ENCODE data around the gene PRND. TPM values are rescaled to one million over a fixed set of nuclear protein-coding genes. Genes with fewer than 3 reads are reported as not detected.
A peak's percentile ranks its signal among the peaks of the same experiment; 100 is the strongest.
"Not testable (repeated sequence)": the region's sequence is repeated elsewhere in the genome, so short reads cannot be mapped to it uniquely, and the experiment has no call there.

Gene PRND
- total RNA-seq, 1 experiment from 2014 or later: not detected

GRCh38 chr20:4730780-4731179, 9.1 kb downstream of the PRND start:
- no peak for DNase-seq (ENCODE audit: extremely low read depth, low read depth)

GRCh38 chr20:4736875-4737274, 15.2 kb downstream of the PRND start:
- DNase-seq (ENCODE audit: extremely low read depth, low read depth): no peak

- DNase-seq (ENCODE audit: extremely low read depth, low read depth): no peak
These were observed 16.3 kb downstream of the PRND start for GRCh38 chr20:4737857-4738627.

GRCh38 chr20:4740774-4741431, 19.2 kb downstream of the PRND start:
- DNase-seq (ENCODE audit: extremely low read depth, low read depth): peak; percentile 31

- no peak for DNase-seq (ENCODE audit: extremely low read depth, low read depth)
These were observed 27.1 kb downstream of the PRND start for GRCh38 chr20:4748847-4749246.

GRCh38 chr20:4749326-4749725, 27.6 kb downstream of the PRND start:
- no peak for DNase-seq (ENCODE audit: extremely low read depth, low read depth)

- no peak for DNase-seq (ENCODE audit: extremely low read depth, low read depth)
These were observed 28.7 kb downstream of the PRND start for GRCh38 chr20:4750381-4750780.

GRCh38 chr20:4759100-4759884, 37.6 kb downstream of the PRND start:
- not testable (repeated sequence) for DNase-seq (ENCODE audit: extremely low read depth, low read depth)

GRCh38 chr20:4763261-4763660, 41.6 kb downstream of the PRND start:
- no peak for DNase-seq (ENCODE audit: extremely low read depth, low read depth)

GRCh38 chr20:4763723-4764510, 42.2 kb downstream of the PRND start:
- no peak for DNase-seq (ENCODE audit: extremely low read depth, low read depth)

- no peak for DNase-seq (ENCODE audit: extremely low read depth, low read depth)
These were observed 43.1 kb downstream of the PRND start for GRCh38 chr20:4764805-4765204.

GRCh38 chr20:4765681-4766080, 44.0 kb downstream of the PRND start:
- no peak for DNase-seq (ENCODE audit: extremely low read depth, low read depth)

- no peak for DNase-seq (ENCODE audit: extremely low read depth, low read depth)
These were observed 44.9 kb downstream of the PRND start for GRCh38 chr20:4766631-4767030.

GRCh38 chr20:4767084-4767483, 45.4 kb downstream of the PRND start:
- DNase-seq (ENCODE audit: extremely low read depth, low read depth): no peak

- DNase-seq (ENCODE audit: extremely low read depth, low read depth): no peak
These were observed 47.6 kb downstream of the PRND start for GRCh38 chr20:4769328-4769727.

- DNase-seq (ENCODE audit: extremely low read depth, low read depth): no peak
These were observed 48.3 kb downstream of the PRND start for GRCh38 chr20:4770026-4770425.

GRCh38 chr20:4771004-4771403, 49.3 kb downstream of the PRND start:
- no peak for DNase-seq (ENCODE audit: extremely low read depth, low read depth)

- no peak for DNase-seq (ENCODE audit: extremely low read depth, low read depth)
These were observed 50.4 kb downstream of the PRND start for GRCh38 chr20:4772132-4772531.

GRCh38 chr20:4773014-4773413, 51.3 kb downstream of the PRND start:
- DNase-seq (ENCODE audit: extremely low read depth, low read depth): not testable (repeated sequence)

- no peak for DNase-seq (ENCODE audit: extremely low read depth, low read depth)
These were observed 52.0 kb downstream of the PRND start for GRCh38 chr20:4773736-4774135.

GRCh38 chr20:4774207-4774606, 52.5 kb downstream of the PRND start:
- DNase-seq (ENCODE audit: extremely low read depth, low read depth): no peak

Measured in NCI-H460 (cell line).